Breast epithelium (tissue), 4 donors: ENCODE measurements around the gene ERCC8. TPM values are rescaled to one million over a fixed set of nuclear protein-coding genes. Genes with fewer than 3 reads are reported as not detected.

ENCODE experiments used
- DNase-seq, 2 donors: peaks; one replicate each; pipeline ENCODE4 v3.0.0-alpha.2; 2019; ENCODE audit warnings: low spot score in 2 of 2
- H3K27ac ChIP-seq, 2 donors: fragments of 200-600 bp; sonication (generic) in 1 of 2; one replicate each; pipeline ENCODE4 v1.5.1; 2016 to 2019; ENCODE audit warnings: mild to moderate bottlenecking in 1 of 2
- H3K27me3 ChIP-seq, 2 donors: fragments of 200-600 bp; sonication (generic) in 1 of 2; one replicate each; pipeline versions ENCODE4 v1.5.1 to v1.6.0; 2017 to 2019; ENCODE audit warnings: control low read depth in 1 of 2, mild to moderate bottlenecking in 1 of 2
- H3K36me3 ChIP-seq: fragments of 200-600 bp; one replicate; pipeline ENCODE4 v1.5.1; 2019
- H3K4me1 ChIP-seq, 2 donors: fragments of 200-600 bp; sonication (generic); one replicate each; pipeline ENCODE4 v1.5.1; 2016 to 2019; ENCODE audit warnings: control low read depth in 1 of 2
- H3K4me3 ChIP-seq, 3 donors: fragments of 200-600 bp; sonication (generic); 1 replicate in 2 of 3; 2 replicates in 1 of 3; pipeline ENCODE4 v1.5.1; 2016 to 2019; ENCODE audit warnings: mild to moderate bottlenecking in 3 of 3, moderate library complexity in 2 of 3
- H3K9me3 ChIP-seq, 2 donors: fragments of 200-600 bp; sonication (generic) in 1 of 2; one replicate each; pipeline ENCODE4 v1.5.1; 2016 to 2019; ENCODE audit warnings: control low read depth in 1 of 2
- CTCF ChIP-seq, 3 donors: fragments of 450-650 bp; IDR thresholded peaks; one replicate each; pipeline ENCODE4 v1.5.1; 2016 to 2017; ENCODE audit warnings: antibody characterized with exemption in 3 of 3, mild to moderate bottlenecking in 3 of 3, moderate library complexity in 3 of 3
- POLR2A ChIP-seq: fragments of 450-650 bp; IDR thresholded peaks from one replicate; pipeline ENCODE4 v1.6.1; 2016; ENCODE audit warnings: antibody characterized with exemption, mild to moderate bottlenecking, moderate library complexity
- POLR2AphosphoS5 ChIP-seq, 3 donors: sonication (generic); formaldehyde crosslinking; IDR thresholded peaks; one replicate each; pipeline ENCODE4 v1.6.1; 2017; ENCODE audit warnings: antibody characterized with exemption in 3 of 3
- intact Hi-C: fragments of 100-400 bp; cut with DNase I; formaldehyde crosslinking; loops from one replicate; pipeline ENCODE4 v1.15.1; 2023; ENCODE audit warnings: low total_unique reads
- total RNA-seq, 3 donors: library from RNA; depleted of rRNA; stranded (reverse); fragments of >200 nt; gene quantifications; one replicate each; pipeline ENCODE4 v1.1.0, GENCODE V29; 2016

ERCC8 gene
- total RNA-seq, 3 donors from 2014 or later = 14.7 to 25.4 (median 17.3) TPM

- no peak for DNase-seq
- intact Hi-C loops = no loop called here
Measured at GRCh38 chr5:60948738-60949137, 3.9 kb upstream of the ERCC8 start.

GRCh38 chr5:60945813-60946187 is 930 bp upstream of the ERCC8 start:
- peak overlapping the region; percentile 67 to 79 (median 75) for H3K4me3 ChIP-seq
- no peaks in the 10 kb centered on the region for H3K36me3 ChIP-seq
- H3K27ac ChIP-seq = peak overlapping the region; percentile 81 to 82
- no peaks in the 10 kb centered on the region for H3K4me1 ChIP-seq
- no peaks in the 10 kb centered on the region for H3K27me3 ChIP-seq
- intact Hi-C loops = no loop called here
- TF ChIP-seq POLR2A (no peak), CTCF (IDR thresholded peaks at IDR 0.05) (no peak)
- no peaks in the 10 kb centered on the region for H3K9me3 ChIP-seq
- no peak for DNase-seq

More at GRCh38 chr5:60948738-60949137, 3.9 kb upstream of the ERCC8 start:
- no peak for TF ChIP-seq CTCF (IDR thresholded peaks at IDR 0.05)
- TF ChIP-seq POLR2A = no peak
- TF ChIP-seq POLR2AphosphoS5 (IDR thresholded peaks at IDR 0.05) = no peak
- Histone ChIP-seq H3K4me3 (no peak overlapping the region), H3K9me3 (no peaks in the 10 kb centered on the region), H3K27me3 (no peaks in the 10 kb centered on the region), H3K27ac (no peak overlapping the region), H3K36me3 (no peaks in the 10 kb centered on the region), H3K4me1 (no peaks in the 10 kb centered on the region)

GRCh38 chr5:60943624-60944023 is 1.2 kb downstream of the ERCC8 start:
- no peaks in the 10 kb centered on the region for H3K27me3 ChIP-seq
- no peaks in the 10 kb centered on the region for H3K4me1 ChIP-seq
- TF ChIP-seq POLR2AphosphoS5 (IDR thresholded peaks at IDR 0.05) (no peak), POLR2A (no peak), CTCF (IDR thresholded peaks at IDR 0.05) (no peak)
- no peaks in the 10 kb centered on the region for H3K36me3 ChIP-seq
- no peak overlapping the region for H3K4me3 ChIP-seq
- H3K9me3 ChIP-seq = no peaks in the 10 kb centered on the region
- no peak overlapping the region for H3K27ac ChIP-seq
- DNase-seq = no peak
- intact Hi-C loops = no loop called here

GRCh38 chr5:60929024-60929423 is 15.8 kb downstream of the ERCC8 start:
- Histone ChIP-seq H3K4me1 (no peaks in the 10 kb centered on the region), H3K4me3 (no peak overlapping the region), H3K27me3 (no peaks in the 10 kb centered on the region), H3K36me3 (no peaks in the 10 kb centered on the region), H3K9me3 (no peaks in the 10 kb centered on the region), H3K27ac (no peak overlapping the region)
- TF ChIP-seq POLR2A (no peak), POLR2AphosphoS5 (IDR thresholded peaks at IDR 0.05) (no peak), CTCF (IDR thresholded peaks at IDR 0.05) (no peak)
- intact Hi-C loops = no loop called here
- DNase-seq = no peak

- no peak for DNase-seq
- Histone ChIP-seq H3K27ac (no peak overlapping the region), H3K9me3 (no peaks in the 10 kb centered on the region), H3K36me3 (peaks cover 5% of the 10 kb centered on the region), H3K4me3 (no peak overlapping the region), H3K4me1 (no peaks in the 10 kb centered on the region), H3K27me3 (no peaks in the 10 kb centered on the region)
- intact Hi-C loops = no loop called here
- TF ChIP-seq CTCF (IDR thresholded peaks at IDR 0.05) (no peak), POLR2A (no peak), POLR2AphosphoS5 (IDR thresholded peaks at IDR 0.05) (no peak)
Measured at GRCh38 chr5:60927450-60927849, 17.4 kb downstream of the ERCC8 start.
